Ramos (cell line): Measurements from ENCODE around the gene SOX9.

Experiments
- in situ Hi-C: fragments of 300-500 bp; cut with MboI; formaldehyde crosslinking; loops from one replicate; pipeline ENCODE4 v1.14.3; 2022; ENCODE audit warnings: low sequenced_read_pairs; ENCODE audit not compliant: unreplicated experiment

The SOX9 gene

DNA sequence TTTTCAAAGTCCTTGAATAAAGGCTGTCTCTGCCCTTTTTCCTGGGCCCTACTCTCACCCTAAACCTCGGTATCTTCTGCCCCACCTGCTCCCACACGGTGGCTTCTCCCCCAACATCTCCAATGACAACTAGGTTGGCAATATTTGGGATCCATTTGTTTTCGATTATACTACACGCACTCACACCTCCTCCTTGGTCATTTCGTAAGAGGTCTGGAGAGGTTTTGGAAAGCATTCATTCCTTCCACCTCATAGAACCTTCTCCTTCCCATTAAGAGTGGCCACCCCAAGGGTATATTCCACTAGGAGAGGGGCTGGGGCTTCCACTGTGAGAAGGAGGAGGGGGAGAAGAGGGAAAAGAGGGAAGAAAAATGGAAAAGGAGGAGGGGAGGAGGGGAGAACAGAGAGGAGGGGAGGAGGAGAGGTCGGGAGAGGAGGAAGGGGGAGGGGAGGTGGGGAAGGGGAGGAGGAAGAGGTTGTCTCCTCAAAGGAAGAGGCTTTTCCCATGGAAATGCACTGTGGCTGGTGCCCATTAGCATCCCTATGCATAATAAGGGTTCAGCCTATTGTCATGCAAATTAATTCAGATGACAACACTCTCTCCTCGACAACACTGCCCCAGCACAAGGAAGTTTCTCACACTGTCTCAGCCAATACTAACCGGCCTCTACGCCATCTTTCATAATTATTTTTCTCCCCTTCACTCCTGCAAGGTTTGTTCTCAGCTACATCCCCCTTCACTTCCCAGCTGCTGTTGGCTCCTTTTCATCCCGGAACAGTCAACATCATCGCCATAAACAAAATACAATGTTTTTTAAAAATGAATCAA is 30.0 kb downstream of the SOX9 start:
- in situ Hi-C loops = no loop called here

DNA sequence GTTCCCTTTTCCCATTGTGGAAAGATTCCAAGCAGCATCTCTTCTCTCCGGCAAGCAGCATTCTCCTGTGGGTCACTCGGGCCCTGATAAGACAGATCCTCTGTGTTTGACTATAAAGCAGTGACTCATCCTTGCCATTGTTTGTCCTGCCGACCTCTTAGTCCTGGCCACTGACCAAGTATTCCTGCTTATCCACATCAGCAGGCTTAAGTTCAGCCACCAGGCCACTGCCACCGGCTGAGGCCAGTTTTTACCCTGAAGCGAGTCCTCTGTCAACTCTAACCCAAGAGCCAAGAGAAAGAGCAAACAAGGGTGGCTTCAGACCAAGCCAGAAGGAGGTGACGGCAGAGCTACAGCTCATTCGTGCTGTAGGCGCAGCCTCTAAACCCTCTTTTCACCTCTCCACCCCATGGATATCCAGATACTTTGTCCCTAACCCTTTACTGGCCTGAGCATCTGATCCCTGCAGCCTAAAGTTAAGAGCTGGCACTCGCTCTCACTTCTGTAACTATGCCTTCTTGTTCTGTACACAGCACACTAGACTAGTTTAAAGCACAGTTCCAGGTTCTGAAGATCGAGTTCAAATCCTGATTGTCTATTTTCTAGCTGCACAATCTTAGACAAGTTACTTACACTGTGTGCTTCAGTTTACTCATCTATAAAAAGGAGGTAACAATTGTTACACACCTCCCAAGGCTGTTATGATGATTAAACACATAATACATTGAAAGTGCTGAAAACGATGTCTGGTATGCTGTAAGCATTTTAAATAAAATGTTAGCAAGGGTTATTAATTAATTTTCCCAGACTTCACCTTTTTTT is 31.0 kb downstream of the SOX9 start:
- in situ Hi-C loops = no loop called here

DNA sequence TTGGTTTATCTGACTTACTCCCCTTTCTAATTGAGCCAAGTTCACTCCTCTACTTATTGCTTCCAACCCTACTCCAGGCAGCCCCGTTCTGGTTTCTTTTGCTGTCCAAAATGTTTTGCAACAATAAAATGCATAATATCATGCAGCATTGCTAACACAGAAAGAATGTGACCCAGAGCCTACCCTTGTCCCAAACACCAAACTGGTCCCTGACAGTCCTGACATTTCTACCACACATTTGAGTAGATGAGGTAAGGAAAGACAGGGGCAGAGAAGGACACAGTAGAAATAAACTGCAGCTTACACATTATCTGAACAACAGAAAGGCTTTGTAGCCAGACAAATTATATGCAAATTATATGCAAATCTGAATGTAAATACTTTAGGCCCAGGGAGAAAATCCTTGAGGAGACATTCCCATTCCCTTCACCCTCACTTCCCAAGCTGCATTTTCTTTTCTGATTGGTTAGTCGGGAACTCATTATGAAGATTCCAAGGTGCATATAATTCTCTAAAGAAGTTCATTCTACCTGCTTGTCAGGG is 31.6 kb downstream of the SOX9 start:
- in situ Hi-C loops = no loop called here

DNA sequence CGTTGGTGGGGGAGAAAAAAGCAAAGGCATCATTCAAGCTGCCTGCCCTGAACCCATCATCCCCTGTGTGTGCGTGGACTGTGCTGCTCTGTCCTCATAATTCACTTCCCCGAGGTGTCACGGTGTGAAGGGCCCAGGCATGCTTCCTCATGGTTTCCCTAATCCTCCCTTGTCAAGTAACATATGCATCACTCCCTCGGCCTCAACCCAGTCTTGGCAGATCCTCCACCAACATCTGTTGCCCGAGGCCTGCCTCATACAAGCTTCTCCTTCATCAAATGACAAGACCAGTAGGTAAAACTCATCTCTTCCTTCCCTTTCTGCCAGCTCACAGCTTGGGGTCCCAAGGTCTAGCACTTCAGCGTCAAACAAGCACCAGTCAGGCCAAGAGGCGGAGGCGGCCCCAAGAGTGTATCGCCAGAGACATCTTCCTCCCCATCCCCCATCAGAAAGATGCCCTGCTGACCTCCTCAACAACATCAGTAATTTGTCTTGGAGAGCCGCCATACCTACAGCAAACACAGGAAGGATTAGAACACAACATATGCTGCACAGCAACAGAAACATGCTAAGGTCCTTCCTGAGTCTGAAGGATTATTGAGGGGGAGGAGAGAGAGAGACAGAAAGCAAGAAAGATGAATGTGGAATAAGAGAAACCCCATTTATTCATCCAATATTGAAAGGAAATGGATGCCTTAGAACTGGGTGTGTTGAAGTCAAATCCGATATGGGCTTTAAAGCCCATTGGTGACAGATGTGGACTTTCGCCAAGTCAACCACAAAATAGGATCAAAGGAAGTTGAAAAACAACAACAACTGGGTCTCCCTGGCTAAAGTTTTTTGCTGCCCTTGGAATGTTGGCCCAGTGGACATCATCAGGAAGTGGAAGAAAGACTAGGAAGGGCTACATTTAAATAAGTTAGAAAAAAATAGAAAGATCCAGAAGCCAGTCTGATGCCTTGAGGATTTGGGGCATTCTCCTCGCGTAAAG is 38.4 kb downstream of the SOX9 start:
- in situ Hi-C loops = no loop called here

DNA sequence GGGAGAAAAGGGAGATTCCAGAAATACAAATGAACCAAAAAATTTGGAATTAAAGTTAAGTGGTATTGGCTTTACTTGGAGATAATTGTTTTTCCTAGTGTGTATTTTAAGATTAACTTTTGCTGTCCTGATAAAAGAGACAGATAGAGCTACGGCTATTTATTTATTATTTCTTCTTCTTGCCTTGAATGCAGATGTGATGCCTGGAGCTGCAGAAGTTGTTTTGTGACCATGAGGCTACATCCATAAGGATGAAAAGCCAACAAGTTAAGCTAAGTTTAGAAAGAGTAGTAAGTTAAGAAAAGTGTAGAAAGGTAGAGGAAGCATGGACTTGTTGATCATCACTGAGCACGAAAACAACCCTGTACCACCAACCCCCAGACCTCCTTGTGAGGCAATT is 41.7 kb downstream of the SOX9 start:
- in situ Hi-C loops = no loop called here

DNA sequence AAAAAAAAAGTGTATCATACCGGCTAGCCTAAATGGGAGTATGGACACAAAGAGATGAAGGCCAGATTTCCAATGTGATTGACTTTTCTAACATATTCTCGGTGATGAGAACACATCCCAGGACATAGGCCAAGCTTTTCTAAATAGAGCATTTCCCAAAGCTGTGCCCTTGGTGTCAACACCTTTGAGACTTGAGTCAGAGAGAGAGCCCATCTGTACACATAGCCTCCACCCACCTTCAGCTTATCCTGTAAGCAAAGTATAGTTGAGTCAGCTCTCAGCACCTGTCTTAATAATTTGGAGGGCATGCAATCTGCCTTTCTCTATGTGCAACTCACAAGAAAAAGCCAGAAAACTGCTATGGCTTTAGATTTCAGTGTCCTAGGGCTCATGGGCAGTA is 42.7 kb downstream of the SOX9 start:
- in situ Hi-C loops = no loop called here

DNA sequence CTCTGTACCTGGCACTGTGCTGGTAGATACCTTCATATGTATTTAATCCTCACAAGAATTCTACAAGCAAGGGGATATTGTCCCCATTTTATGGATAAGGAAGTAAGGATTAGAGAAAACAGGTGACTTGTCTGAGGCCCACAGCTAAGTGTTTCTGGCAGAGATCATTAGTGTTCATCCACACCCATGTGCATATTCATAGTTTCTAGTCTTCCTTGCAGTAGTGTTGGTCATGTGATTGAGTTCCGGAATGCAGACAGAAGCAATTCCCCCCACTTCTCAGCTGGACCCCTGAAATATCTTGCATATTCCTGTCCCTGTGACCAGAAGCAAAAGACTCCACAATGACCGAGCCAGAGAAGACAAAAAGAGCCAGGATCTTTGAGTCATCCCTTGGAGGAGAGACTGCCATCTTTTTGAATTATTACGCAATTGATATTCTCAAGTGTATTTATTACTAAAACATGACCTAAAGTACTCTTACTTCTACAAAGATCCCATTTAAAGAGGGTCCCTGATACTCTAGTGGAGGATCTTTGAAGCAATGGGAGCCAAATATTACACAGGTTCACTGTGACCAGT is 43.4 kb downstream of the SOX9 start:
- in situ Hi-C loops = no loop called here

DNA sequence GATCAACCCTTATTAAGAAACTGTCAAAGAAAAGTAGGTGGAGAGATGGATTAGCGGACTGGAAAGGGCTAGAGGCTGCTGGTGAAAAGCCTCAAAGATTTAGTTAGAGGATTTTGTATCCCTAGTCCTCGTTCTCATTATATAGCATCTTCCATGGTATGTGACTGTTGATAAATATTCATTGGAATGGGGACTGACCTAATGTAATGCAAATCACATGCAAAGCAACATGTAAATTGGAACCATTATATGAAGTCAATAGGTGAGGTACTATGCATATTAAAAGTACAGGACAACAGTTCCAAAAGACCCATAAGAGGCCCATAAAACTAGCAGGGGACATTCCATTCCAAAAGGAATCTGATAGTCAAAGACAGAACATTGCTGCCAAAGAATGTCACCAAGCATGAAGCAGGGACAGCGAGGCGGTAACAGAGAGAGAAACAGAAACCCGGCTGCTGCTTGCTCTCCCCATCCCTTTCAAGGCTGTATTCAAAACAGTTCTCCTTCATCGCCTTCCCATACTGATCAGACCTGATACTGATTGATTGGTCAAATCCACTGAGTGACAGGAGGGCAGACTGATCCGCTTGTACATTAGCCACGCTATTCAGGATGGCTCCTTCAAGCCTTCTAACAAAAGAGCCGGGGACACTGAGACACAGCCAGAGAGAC is 44.5 kb downstream of the SOX9 start:
- in situ Hi-C loops = no loop called here

DNA sequence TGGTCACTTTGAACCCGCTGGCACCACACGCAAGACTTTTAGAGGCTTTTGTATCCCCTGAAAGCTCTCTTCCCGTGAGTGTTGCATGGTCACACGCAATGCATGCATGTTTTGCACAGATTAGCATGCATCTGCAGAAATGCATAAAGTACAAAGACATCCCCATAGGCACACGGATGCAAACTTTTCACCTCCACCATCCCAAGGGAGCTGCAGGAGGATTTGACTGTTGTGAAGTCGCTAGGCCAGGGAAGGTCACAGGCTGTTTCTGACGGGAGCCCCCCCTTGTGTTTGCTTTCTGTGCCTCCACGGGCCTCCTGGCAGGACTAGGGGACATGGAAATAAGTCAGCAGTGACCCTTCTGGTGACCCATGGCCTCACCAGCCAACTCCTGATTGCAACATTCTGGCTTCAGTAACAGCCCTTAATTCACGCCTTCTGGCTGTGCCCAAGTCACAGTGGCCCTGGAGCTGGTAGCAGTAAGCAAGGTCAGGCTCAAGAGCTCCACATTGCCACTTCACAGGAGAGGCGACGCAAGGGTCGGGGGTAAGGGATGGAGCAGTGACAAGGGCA is 45.1 kb downstream of the SOX9 start:
- in situ Hi-C loops = no loop called here

DNA sequence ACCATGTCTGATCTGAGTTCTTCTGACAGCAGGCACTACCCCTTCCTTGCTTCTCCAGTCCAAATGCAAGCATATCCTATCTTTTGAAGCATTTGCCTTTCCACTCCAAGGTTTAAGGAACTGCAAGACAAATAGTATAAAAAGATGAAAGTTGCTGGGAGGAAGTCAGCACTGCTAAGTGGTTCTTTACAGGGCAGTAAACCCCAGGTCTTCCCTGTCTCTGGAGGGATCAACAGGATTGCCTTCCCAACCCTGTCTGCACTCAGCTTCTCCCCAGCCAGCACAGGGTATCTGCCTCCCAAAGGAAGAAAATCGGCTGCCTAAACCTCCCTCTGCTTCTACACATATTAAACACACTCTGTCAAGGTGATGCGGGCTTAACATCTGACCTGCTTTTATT is 46.8 kb downstream of the SOX9 start:
- in situ Hi-C loops = no loop called here

DNA sequence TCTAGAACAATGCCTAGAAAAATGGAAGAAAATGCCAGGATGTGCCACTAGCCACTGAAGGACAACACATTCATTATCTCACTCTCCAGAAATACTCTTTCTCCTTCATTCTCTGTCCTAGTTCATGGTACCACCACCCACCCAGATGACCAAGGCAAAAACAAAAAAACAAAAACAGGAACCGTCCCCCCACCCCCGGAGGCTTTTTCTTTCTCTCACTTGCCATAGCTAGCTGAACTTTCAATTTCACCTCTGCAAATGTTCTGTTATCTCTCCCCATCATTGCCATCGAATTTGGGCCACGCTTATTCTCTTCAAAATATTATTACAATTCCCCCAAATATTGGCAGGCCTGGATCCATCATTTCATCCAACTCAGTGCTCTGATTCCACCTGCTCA is 49.0 kb downstream of the SOX9 start:
- in situ Hi-C loops = no loop called here

DNA sequence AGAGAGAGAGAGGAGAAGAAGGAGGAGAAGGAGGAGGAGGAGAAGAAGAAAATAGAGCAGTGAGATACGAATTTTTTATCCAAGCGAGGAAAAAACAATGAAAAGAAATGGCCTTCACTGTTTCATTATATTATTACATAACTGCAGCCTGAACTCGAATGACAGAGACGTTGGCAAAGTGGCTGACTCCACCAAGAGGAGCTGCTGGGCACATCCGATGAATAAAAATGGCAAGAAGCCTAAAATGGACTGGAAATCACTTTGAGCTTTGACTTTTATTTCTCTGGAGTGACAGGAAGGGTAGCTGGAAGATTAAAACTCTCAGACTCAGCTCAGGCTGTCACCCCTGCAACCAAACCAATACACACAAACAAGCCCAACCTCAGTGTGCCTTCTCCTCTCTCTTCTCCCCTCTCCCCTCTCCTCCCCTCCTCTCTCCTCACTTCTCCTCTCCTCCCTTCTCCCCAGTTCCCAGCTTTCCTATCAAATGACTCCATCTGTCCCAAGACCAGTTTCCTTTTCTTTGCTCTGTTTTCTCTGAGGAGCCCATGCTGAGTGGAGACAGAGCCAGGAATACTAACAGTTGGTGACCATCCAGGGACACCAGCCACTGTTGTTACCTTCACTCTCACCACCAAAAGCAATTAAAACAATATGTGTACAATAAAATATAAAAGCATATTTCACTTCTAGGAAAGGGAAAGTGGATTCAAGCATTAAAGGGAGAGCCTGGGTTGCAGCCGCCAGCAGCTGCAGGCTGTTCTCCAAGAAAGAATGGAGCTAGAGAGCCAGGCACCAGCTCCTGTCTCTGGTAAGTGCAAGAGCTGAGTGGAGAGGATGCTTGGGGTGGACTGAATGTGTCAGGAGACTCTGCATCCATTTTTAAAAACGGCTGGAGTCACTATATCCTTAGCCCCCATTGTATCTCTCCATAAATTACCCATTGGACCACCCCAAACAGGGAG is 51.2 kb downstream of the SOX9 start:
- in situ Hi-C loops = no loop called here

DNA sequence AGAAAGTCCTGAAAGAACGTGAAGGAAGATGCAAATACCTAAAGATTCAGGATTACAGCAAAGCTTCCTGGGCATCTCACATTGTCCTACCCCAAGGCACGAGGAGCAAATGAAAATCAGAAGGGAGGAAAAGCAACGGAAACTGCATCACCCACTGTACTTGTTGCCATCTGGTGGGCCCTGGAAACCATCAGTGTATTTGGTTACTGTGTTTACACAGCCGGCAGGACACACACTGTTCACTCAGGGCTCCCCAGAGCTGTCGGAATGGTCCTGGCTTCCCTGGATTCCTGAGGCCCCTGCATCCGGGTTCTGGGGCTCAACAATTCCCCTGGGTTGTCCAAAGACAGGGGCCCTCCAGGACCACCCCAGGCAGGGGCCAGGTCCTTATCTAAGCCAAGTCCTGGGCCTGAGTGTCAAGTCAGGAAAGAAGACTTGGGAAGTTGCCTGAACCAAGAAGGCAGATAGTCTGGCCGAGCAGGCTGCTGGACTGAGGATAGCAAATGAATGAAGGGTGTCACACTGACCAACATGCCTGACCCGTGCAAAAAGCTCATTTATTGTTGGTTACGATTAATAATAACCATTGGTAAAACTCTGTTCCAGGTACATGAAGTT is 52.8 kb downstream of the SOX9 start:
- in situ Hi-C loops = no loop called here

DNA sequence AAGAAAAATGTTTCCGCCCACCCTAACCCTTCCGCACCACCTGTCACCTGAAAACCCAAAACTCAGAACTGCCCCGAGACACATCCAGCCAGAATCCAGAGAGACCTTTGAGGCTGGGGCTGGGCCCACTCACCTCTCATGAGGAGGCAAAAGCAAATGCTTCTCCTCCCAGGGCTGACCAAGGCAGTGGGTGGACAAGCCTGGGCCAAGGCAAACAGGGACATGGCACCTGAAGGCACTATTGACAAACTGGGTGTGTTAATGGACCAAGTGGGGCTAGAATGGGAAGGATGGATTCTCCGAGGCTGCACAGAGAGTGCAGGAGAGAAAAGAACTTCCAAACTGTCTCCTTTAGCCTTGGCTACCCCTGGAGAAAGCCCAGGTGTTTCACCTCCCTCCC is 54.4 kb downstream of the SOX9 start:
- in situ Hi-C loops = no loop called here
